Heart left ventricle (tissue), 16 donors: ENCODE measurements around the gene TMEM270. TPM values are rescaled to one million over a fixed set of nuclear protein-coding genes. Genes with fewer than 3 reads are reported as not detected.
A peak's percentile ranks its signal among the peaks of the same experiment; 100 is the strongest.
"Not testable (repeated sequence)": the region's sequence is repeated elsewhere in the genome, so short reads cannot be mapped to it uniquely, and the experiment has no call there.

Experiments used
- ATAC-seq, 4 donors: fragments of 200-7000 bp; cut with Tn5 transposase; one replicate each; pipeline ENCODE4 v1.9.1; 2020 to 2022; ENCODE audit warnings: moderate library complexity in 4 of 4, mild to moderate bottlenecking in 3 of 4, moderate number of reproducible peaks in 1 of 4
- DNase-seq, 5 donors: peaks; one replicate each; pipeline ENCODE4 v3.0.0-alpha.2; 2020
- H3K27ac ChIP-seq, 12 donors: fragments of 200-600 bp; sonication (generic) in 4 of 12; one replicate each; pipeline versions ENCODE4 v1.5.0 to v1.8.0; 2016 to 2022; ENCODE audit warnings: mild to moderate bottlenecking in 2 of 12
- H3K27me3 ChIP-seq, 9 donors: fragments of 200-600 bp; sonication (generic) in 2 of 9; one replicate each; pipeline versions ENCODE4 v1.5.1 to v1.8.0; 2016 to 2022; ENCODE audit warnings: mild to moderate bottlenecking in 3 of 9
- H3K36me3 ChIP-seq, 9 donors: fragments of 200-600 bp; sonication (generic) in 2 of 9; one replicate each; pipeline versions ENCODE4 v1.5.0 to v1.8.0; 2018 to 2022; ENCODE audit warnings: mild to moderate bottlenecking in 2 of 9
- H3K4me1 ChIP-seq, 12 donors: fragments of 200-600 bp; sonication (generic) in 4 of 12; one replicate each; pipeline versions ENCODE4 v1.5.0 to v1.8.0; 2016 to 2022; ENCODE audit warnings: mild to moderate bottlenecking in 3 of 12
- H3K4me3 ChIP-seq, 12 donors: fragments of 200-600 bp; sonication (generic) in 4 of 12; one replicate each; pipeline versions ENCODE4 v1.5.0 to v1.8.0; 2017 to 2022; ENCODE audit warnings: mild to moderate bottlenecking in 9 of 12, moderate library complexity in 4 of 12
- H3K9me3 ChIP-seq, 12 donors: fragments of 200-600 bp; sonication (generic) in 4 of 12; one replicate each; pipeline versions ENCODE4 v1.5.0 to v1.8.0; 2016 to 2022; ENCODE audit warnings: mild to moderate bottlenecking in 1 of 12
- POLR2A ChIP-seq, 2 donors: fragments of 450-650 bp; IDR thresholded peaks; one replicate each; pipeline ENCODE4 v1.6.1; 2017; ENCODE audit warnings: antibody characterized with exemption in 2 of 2, mild to moderate bottlenecking in 2 of 2, moderate library complexity in 2 of 2
- WGBS, 4 donors: extraction: QIAGEN DNeasy Blood & Tissue Kit in 2 of 4; methylation state at CpG; one replicate each; pipeline versions ENCODE4 v1.1.5 to v1.1.7; 2013 to 2018; 5-methylcytosine and 5-hydroxymethylcytosine counted together
- intact Hi-C, 10 donors: fragments of 100-400 bp; cut with DNase I; formaldehyde crosslinking; loops; one replicate each; pipeline versions ENCODE4 v1.11.1 to v1.14.2; 2022
- polyA plus RNA-seq, 2 donors: library from polyadenylated mRNA; stranded (reverse); fragments of 200-250 nt; gene quantifications; one replicate each; pipeline ENCODE4 v1.2.3, GENCODE V29; 2013
- total RNA-seq, 9 donors: library from RNA; depleted of rRNA in 2 of 9; stranded (reverse); fragments of >200 nt in 2 of 9; fragmentation: NEBNext Ultra II Directional in 3 of 9; extraction: Animal tissue kit (Norgen Biotek cat#: 25700) in 3 of 9; gene quantifications; one replicate each; pipeline versions ENCODE4 v1.1.0 to v1.2.4, GENCODE V29; 2016 to 2023
- TF ChIP-seq, protein P1 (sequence below), 12 donors: fragments of 200-600 bp; sonication (generic) in 4 of 12; IDR thresholded peaks; one replicate each; pipeline versions ENCODE4 v1.5.0 to v1.8.0; 2018 to 2022; ENCODE audit warnings: antibody characterized with exemption in 12 of 12, mild to moderate bottlenecking in 5 of 12
- donor health status: ischemic (EF 13 %, LVEDD 7.1; RV severe dilation, severe dysfunction).
- donor health status: healthy with polysubstance abuse.
- donor health status: DM: no; HTN: yes; CAD: no.
- donor health status: DM: no; HTN: no; CAD: no.
- donor health status: ischemic (EF 25% LVEDD 6.9; RV normal size, moderate dysfunction).
- donor health status: ischemic (EF 25% LVEDD 5.7; RV mildly dilated, moderate dysfunction).
- donor health status: healthy.
- donor health status: DM: yes; HTN: yes; CAD: no.
- donor health status: ischemic (EF 35%, LVEDD 5.7; RV mildly dilated, moderate dysfunction).
- donor health status: nonischemic (EF 11% LVEDD 7.7; RV severe dilation, severe dysfunction).
- donor health status: DM: yes; HTN: yes; CAD: no.
- donor health status: PGD.
- donor health status: ischemic (EF 29% LVEDD 5.4; RV normal size, mild dysfunction).
- donor health status: nonischemic (EF 23%, LVEDD 6.1; RV moderate dilation, normal function).

TMEM270 gene
- total and polyA plus RNA-seq, 11 donors = not detected

GRCh38 chr7:73842067-73842976 lies 18.6 kb upstream of the TMEM270 start, which contains the start of gene METTL27:
METTL27 (minus strand) TSS chr7:73842516; CDS start chr7:73842140, 376 bp downstream.
- Histone ChIP-seq H3K27me3 (no peaks in the 10 kb centered on the region), H3K36me3 (no peaks in the 10 kb centered on the region), H3K4me1 (peaks cover 0 to 47% (median 10%) of the 10 kb centered on the region in 12 donors), H3K27ac (peak within 1 kb of the TSS in 7 of 12 donors; percentile 46 to 69 (median 61)), H3K9me3 (no peaks in the 10 kb centered on the region), H3K4me3 (peak within 1 kb of the TSS; percentile 41 to 84 (median 60))
- TF ChIP-seq POLR2A (IDR thresholded peaks at IDR 0.05) = peak in 1 of 2 donors; percentile 58
- TF ChIP-seq, protein P1, sequence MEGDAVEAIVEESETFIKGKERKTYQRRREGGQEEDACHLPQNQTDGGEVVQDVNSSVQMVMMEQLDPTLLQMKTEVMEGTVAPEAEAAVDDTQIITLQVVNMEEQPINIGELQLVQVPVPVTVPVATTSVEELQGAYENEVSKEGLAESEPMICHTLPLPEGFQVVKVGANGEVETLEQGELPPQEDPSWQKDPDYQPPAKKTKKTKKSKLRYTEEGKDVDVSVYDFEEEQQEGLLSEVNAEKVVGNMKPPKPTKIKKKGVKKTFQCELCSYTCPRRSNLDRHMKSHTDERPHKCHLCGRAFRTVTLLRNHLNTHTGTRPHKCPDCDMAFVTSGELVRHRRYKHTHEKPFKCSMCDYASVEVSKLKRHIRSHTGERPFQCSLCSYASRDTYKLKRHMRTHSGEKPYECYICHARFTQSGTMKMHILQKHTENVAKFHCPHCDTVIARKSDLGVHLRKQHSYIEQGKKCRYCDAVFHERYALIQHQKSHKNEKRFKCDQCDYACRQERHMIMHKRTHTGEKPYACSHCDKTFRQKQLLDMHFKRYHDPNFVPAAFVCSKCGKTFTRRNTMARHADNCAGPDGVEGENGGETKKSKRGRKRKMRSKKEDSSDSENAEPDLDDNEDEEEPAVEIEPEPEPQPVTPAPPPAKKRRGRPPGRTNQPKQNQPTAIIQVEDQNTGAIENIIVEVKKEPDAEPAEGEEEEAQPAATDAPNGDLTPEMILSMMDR (IDR thresholded peaks at IDR 0.05) = no peak
- 2 to 13% (median 4%) methylated on average over 13 to 43 of the region's 45 CpGs for WGBS, 4 donors
- intact Hi-C loops = loop anchor here in 2 of 10 donors (2.0 to 10.0 kb wide), 2 partner anchors 98 to 104 kb away; partner anchors contain the start of gene ABHD11 (in 1 of the 2)
- peak; percentile 92 to 96 (median 95) for DNase-seq
- peak; percentile 96 to 99 (median 98) for ATAC-seq

GRCh38 chr7:73844131-73844547 lies 16.8 kb upstream of the TMEM270 start:
- no peaks in the 10 kb centered on the region for H3K9me3 ChIP-seq
- DNase-seq (peak in 1 of 5 donors; percentile 10), ATAC-seq (no peak)
- no peaks in the 10 kb centered on the region for H3K36me3 ChIP-seq
- H3K27ac ChIP-seq = no peak overlapping the region
- no peaks in the 10 kb centered on the region for H3K27me3 ChIP-seq
- intact Hi-C loops = loop anchor here in 1 of 10 donors (10.0 kb wide), 1 partner anchor 99 kb away; no protein-coding TSS in a partner anchor
- TF ChIP-seq, protein P1 (IDR thresholded peaks at IDR 0.05) = no peak
- no peak for TF ChIP-seq POLR2A (IDR thresholded peaks at IDR 0.05)
- WGBS, 4 donors = 29 to 42% (median 41%) methylated on average over 9 of the region's 9 CpGs
- no peak overlapping the region for H3K4me3 ChIP-seq
- H3K4me1 ChIP-seq = peaks cover 0 to 47% (median 10%) of the 10 kb centered on the region in 12 donors

DNA sequence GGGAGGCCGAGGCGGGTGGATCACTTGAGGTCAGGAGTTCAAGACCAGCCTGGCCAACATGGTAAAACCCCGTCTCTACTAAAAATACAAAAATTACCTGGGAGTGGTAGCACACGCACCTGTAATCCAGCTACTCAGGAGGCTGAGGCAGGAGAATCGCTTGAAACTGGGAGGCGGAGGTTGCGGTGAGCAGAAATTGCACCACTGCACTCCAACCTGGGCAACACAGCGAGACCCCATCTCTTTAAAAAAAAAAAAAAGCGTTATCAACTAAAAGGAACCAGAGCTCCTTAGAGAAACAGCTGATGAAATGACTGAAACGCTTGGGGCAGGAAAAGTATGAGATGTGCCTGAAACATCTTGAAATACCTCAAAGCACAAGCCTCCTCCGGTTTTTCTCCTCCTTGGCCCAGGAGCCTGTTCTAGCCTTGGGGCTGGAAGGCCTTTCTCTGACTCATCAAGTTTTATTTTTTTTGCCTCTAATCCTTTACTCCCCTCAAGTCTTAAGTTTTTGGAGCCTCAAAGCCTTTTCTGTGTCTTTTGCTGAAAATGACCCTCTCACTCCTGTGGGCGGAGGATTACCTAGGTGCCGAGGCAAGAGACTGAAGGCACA lies 16.0 kb upstream of the TMEM270 start:
- Histone ChIP-seq H3K4me3 (no peak overlapping the region), H3K27me3 (no peaks in the 10 kb centered on the region), H3K36me3 (no peaks in the 10 kb centered on the region), H3K27ac (peak overlapping the region in 1 of 12 donors; percentile 76), H3K9me3 (no peaks in the 10 kb centered on the region), H3K4me1 (peaks cover 0 to 47% (median 10%) of the 10 kb centered on the region in 12 donors)
- ATAC-seq (no peak), DNase-seq (peak in 1 of 5 donors; percentile 2)
- intact Hi-C loops = loop anchor here in 1 of 10 donors (10.0 kb wide), 1 partner anchor 100 kb away; no protein-coding TSS in a partner anchor
- 86 to 91% (median 88%) methylated on average over 13 of the region's 13 CpGs for WGBS, 4 donors
- TF ChIP-seq POLR2A (IDR thresholded peaks at IDR 0.05) = no peak
- TF ChIP-seq, protein P1 (IDR thresholded peaks at IDR 0.05) = no peak

DNA sequence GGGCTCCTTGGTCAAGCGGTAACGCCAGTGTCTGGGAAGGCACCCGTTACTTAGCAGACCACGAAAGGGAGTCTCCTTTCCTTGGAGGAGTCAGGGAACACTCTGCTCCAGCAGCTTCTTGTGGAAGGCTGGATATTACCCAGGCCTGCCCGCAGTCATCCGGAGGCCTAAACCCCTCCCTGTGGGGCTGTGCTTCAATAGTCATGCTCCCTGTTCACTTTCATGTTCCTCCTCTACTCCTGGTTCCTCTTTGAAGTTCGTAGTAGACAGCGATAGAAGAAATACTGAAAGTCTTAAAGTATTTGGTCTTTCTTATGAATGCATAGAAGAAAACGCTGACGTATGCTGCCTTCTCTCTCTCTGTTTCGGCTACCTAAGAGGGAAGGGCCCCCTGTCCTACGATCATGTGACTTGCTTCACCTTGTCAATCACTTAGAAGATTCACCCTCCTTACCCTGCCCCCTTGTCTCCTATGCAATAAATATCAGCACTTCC lies 15.2 kb upstream of the TMEM270 start:
- not testable (repeated sequence) for H3K4me3 ChIP-seq, H3K9me3 ChIP-seq, H3K36me3 ChIP-seq, H3K27me3 ChIP-seq, ATAC-seq
- DNase-seq = peak in 1 of 5 donors; percentile 47
- peaks cover 0 to 54% (median 11%) of the 10 kb centered on the region in 12 donors for H3K4me1 ChIP-seq
- 67 to 79% (median 71%) methylated on average over 12 of the region's 12 CpGs for WGBS, 4 donors
- intact Hi-C loops = loop anchor here in 1 of 10 donors (10.0 kb wide), 1 partner anchor 101 kb away; no protein-coding TSS in a partner anchor
- H3K27ac ChIP-seq = peak overlapping the region in 2 of 12 donors; percentile 11 to 76
